T-helper 2 cell treated with Interferon-gamma antibody and Interleukin-4, amounts not matched to agents 100 ng/mL and 5 ng/mL, for 36 hours (primary cell): ENCODE data around the gene TRAF3. TPM values are rescaled to one million over a fixed set of nuclear protein-coding genes. Genes with fewer than 3 reads are reported as not detected.
"Not testable (repeated sequence)": the region's sequence is repeated elsewhere in the genome, so short reads cannot be mapped to it uniquely, and the experiment has no call there.

ENCODE experiments used
- intact Hi-C: fragments of 100-400 bp; cut with micrococcal nuclease; formaldehyde crosslinking; loops from one replicate; pipeline ENCODE4 v1.15.1; 2023
- total RNA-seq: library from RNA; stranded (reverse); gene quantifications from 2 replicates; pipeline ENCODE4 v1.2.3, GENCODE V29; 2022

Gene TRAF3
- total RNA-seq, 1 donor from 2014 or later: 42.4 TPM

DNA sequence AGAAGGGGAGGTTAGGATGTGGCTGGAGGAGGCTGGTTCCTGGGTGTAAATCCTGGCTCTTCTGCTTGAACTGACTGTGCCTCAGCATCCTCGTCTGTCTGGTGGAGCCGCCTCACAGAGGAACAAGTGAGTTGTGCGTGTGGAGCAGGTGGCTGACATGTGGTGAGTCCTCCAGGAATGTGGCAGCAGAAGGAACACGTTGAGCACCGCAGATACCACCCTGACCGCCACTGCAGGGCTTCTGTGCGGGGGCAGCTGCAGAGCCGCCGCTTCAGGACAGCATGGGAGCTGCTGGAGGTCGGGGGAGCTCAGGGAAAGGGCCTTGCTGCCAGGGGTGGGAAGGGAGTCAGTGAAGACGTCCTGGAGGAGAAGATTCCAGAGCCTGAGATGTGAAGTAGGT lies 48.9 kb downstream of the TRAF3 start:
- intact Hi-C loops: no loop called here

DNA sequence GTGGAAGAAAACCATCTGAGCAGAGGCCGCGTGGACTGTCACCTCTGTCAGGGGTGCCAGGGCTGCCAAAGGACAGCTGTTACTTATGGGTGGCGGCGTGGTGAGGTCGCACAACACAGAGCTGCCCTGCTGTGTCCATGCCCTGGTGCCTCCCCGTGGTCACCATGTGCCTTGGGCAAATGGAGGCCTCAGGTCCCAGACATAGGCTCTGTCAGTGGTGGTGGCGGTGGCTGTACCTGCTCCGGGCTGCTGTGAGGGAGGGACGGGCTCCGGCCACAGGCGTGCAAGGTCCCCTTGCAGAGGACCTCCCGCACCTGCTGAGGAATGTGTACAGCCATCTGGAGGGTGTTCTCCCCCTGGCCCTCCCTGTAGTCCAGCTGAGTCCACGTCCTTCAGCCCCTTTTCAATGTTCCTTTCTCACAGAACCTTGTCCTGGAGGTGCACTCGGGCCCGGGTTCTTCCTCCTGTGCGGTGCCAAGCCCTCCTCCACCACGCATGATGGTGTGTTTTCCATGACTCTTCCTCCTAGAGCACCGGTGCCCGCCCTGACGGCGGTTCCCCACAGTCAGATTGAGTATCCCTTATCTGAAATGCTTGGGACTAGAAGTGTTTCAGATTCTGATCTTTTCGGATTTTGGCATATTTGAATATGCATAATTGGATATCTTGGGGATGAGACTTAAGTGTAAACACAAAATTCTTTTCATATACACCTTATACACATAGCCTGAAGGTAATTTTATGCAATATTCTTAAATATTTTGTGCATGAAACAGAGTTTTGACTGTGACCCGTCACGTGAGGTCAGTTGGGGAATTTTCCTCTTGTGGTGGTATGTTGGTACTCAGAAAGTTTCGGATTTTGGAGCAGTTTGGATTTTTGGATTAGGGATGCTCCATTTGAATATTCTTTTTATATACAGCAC lies 49.8 kb downstream of the TRAF3 start:
- intact Hi-C loops: no loop called here

DNA sequence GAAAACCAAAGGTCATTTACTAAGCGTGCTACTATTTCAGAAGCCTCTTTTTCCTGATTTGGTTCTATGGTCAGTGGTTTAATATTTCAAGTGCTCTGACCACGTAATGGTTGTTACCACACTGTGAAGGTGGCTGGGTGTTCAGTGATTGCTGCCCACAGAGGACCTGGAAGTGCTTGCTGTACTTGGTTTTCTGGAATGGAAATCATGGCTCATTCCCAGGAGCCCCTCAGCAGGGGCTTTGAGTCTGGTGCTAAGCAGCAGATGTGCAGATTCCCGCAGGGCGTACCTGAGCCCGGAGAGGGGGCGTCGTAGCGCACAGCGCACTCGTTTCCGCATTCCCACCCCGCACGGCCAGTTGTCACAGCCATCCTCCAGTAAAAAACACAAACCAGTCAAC lies 50.5 kb downstream of the TRAF3 start:
- intact Hi-C loops: no loop called here

DNA sequence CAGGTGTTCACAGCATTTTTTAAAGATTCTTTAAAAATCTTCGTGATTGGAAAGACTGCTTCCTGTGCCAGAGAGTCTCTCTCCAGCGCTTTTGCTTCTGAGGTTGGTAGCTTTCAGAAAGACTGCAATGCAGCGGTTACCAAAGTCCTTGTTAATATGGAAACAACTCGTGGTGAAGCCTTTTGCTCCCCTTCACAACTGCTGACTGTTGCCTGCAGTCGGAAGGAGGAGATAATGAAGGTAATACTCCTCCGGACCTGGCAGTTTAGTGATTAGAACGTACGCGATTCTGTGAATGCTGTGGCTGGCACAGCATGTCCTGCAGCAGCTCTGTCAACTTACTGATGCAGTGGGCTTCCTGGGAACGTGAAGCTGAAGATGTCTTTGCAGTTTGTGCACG lies 50.9 kb downstream of the TRAF3 start:
- intact Hi-C loops: no loop called here

DNA sequence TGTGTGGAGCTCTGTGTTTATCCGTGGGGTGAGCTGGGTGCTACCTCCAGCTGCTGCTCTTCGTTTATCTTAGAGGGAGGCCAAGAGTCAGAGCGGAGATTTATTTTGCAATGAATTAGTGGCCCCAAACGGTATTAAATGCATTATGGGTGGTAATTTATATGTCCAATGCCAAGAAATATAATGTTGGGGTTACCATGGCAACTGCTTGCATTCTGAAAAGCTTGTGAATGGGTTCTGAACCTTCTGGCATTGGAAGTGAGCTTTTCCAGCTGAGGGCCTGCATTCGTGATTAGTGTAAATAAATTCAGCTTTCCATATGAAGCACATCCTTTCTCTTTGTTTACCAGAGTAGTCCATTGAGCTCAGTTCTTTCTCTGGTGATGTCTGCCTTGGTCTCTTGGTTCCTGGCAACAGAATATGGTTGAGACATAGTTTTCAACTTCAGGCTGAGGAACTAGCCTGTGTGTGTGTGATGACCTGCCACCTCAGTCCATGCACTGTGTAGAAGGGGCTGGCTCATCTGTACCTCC lies 51.8 kb downstream of the TRAF3 start:
- intact Hi-C loops: no loop called here

DNA sequence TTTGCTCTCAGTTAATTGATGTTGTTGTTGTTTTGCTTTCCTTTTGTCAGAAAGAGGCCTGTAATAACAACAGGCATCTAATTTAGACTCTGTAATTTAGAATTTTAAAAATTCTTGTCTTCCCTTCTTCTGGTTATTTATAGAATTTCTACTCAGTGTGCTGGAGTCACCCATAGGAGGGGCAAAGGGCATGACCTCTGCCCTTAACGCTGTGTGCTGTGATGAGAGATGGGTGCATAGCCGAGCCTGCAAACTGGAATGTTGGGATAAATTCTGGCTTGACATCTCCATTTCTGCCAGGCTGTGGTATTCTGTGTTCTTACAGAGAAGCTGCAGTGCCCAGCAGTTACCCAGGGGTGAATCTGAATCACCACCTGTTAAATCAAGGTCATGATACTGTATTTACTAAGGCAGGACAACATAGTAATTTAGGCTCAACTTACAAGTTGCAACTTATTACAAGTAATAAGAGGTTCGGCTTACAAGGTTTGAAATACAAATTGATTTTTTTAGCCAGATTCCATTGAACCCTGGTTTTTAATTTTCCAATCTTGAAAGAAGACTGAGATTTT lies 53.3 kb downstream of the TRAF3 start:
- intact Hi-C loops: no loop called here

DNA sequence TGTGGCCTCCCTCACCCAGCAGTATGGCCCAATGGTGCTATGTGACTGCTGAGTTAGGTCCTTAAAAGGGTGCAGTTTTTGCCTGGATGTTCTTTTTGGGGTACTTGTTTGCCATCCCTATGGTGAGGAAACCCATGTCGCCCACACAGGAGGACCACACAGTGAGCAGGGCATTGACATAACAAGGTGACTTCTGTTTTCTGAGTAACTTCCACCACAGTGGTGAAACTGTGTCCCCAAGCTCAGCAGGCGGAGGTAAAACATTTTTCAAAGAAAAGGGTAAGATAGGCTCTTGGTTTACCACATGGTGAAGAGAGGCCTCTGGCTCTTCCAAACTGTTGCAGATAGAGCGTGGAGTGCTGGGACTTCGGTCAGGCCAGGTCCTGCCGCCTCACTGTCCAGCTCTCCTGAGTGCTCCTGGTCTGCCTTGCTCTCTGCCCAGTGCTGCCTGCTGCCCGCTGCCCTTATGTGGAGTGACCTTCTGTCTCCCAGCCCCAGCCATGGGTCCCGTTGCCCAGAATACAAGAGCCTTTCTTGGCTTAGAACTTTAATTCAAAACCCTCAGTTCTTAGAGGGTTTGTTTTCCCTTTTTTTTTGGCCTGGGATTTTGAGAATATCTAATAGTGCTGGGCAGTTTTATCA lies 54.0 kb downstream of the TRAF3 start:
- intact Hi-C loops: no loop called here

DNA sequence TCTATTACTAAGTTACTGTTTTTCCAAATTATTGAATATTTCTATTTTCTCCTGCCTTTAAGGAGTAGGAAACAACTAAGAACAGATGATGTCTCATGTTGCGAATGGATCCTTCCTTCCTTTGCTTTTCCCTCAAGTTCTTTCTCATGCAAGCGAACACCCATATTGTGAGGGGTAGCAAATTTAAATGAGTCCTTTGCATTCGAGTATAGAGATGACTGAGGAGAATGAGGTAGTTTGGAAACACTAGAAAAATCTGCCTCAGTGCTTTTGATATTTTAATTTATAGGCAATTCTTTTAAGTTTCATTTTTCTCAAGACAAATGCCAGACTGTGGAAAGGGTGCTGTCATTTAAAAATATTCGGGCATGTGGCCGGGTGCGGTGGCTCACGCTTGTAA lies 56.1 kb downstream of the TRAF3 start:
- intact Hi-C loops: no loop called here

DNA sequence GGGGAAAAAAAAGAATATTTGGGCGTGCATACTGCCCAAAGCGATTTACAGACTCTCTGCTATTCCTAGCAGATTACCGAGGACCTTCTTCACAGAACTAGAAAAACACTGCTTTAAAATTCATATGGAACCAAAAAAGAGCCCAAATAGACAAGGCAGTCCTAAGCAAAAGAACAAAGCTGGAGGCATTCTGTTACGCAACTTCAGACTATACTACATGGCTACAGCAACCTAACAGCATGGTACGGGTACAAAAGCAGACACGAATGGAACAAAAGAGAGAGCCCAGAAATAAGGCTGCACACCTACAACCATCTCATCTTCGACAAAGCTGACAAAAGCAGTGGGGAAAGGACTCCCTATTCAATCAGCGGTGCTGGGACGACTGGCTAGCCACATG lies 56.7 kb downstream of the TRAF3 start:
- intact Hi-C loops: no loop called here

DNA sequence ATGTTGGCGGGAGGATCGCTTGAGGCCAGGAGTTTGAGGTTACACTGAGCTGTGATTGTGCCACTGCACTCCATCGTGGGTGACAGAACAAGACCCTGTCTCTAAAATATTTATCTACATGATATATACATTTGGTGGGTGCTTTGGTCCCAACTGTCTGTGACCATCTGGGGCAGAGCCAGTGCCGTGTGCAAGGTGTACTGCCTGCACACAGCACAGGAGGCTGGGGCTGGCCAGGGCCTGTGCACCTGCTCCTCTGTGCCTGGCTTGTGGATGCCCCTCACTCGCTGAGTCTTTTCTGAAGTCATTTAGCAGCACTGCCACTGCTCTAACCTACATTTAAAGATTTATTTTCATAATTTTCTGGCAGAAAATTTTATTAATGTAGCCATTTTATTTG lies 58.7 kb downstream of the TRAF3 start:
- intact Hi-C loops: no loop called here

DNA sequence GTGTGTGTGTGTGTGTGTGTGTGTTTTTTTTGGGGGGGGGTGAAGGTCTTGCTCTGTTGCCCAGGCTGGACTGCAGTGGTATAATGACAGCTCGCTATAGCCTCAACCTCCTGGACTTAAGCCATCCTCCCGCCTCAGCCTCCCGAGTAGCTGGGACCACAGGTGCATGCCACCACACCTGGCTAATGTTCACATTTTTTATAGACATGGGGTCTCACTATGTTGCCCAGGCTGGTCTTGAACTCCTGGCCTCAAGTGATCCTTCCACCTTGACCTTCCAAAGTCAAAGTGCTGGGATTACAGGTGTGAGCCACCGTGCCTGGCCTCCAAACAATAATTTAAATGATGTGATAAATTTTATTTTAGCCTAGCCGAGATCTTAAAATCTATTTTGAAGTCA lies 59.9 kb downstream of the TRAF3 start:
- intact Hi-C loops: not testable (repeated sequence)

DNA sequence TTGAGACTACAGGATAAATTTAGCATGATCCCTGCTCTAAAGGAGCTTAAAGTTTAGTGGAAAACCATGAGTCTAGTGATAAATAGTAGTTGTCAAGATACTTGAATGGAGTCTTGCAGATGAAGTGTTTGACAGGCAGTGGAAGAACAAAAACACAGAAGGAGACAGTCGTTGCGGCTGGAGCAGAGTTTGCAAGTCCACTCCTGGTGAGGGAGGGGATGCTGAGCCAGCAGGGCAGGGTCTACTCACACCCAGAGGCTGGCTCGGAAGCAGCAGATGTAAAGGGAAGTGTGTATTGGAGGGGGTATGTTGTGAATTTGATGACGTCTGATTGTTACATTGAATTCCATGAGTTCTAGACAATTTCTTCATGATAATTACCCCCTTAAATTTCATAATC lies 61.3 kb downstream of the TRAF3 start:
- intact Hi-C loops: no loop called here

DNA sequence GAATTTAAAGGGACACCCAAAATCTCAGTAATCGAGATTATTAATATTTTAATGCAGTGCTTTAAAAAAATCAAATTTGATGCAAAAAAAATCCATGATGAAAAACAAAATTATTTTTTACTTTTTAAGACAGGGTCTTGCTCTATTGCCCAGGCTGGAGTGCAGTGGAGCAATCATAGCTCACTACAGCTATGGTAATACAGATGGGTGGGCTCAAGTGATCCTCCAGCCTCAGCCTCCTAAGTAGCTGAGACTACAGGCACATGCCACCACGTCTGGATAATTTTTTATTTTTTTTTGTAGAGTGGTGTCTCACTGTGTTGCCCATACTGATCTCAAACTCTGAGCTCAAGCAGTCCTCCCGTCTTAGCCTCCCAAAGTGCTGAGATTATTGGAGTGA lies 62.9 kb downstream of the TRAF3 start:
- intact Hi-C loops: no loop called here

DNA sequence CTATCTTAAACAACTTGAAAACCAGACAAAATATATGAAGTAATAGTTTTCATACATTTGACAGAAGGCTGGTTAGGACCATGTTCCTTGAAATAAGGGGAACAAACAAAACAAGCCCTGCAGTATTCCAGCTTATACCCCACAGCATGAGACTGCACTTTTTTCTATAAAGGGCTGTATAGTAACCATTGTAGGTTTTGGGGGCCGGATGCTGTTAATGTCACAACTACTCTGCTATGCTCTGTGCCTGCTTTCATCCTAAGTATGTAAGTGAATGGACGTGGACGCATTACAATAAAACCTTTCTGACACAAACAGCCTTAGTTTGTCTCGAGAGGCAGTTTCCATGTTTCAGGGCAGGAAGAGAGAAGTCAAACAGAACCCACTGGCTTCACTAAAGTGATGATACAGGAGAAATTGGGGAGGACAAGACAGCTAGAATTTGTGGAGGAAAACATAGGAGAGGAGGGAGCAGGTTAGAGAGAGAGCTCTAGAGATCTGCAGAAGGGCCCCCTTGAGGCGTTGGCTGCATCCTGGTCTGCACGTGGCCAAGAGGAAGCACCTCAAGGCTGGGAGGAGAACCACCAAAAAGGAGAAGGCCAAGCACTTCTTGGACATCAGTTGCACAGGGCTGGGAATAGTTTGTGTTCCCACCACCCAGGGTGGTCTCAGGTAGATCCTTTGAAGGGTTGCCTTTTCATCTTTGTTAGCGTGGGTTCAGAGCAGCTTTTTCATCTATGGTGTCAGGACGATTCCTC lies 63.7 kb downstream of the TRAF3 start:
- intact Hi-C loops: no loop called here

DNA sequence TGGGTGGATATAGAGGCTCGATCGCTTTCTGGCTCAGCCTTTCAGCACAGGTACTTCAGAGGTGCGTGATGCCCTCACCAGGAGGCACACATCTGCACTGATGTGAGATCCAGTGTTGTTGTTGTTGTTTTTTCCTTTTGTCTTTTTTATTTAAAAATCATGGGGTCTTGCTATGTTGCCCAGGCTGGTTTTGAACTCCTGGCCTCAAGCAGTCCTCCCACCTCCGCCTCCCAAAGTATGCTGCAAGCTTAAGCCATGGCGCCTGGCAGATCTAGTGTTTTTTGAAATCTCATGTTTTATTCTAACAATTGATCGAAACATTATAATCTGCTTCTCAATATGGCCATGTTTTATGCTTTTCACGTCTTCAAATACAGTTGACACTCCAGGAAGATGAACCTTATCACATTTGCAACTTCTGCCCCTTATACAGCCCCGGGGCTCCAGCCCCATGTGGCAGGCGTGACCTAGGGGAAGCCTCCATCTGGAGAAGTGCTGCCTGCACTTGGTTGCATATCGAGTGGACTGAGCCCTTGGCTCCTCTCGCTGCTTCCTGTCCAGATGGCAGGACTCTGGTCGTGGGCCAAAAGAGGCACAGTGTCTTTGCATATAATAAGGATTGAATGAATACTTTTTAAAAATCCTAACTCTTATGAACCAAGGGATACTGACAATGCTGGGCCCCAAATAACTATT lies 71.7 kb downstream of the TRAF3 start:
- intact Hi-C loops: no loop called here

DNA sequence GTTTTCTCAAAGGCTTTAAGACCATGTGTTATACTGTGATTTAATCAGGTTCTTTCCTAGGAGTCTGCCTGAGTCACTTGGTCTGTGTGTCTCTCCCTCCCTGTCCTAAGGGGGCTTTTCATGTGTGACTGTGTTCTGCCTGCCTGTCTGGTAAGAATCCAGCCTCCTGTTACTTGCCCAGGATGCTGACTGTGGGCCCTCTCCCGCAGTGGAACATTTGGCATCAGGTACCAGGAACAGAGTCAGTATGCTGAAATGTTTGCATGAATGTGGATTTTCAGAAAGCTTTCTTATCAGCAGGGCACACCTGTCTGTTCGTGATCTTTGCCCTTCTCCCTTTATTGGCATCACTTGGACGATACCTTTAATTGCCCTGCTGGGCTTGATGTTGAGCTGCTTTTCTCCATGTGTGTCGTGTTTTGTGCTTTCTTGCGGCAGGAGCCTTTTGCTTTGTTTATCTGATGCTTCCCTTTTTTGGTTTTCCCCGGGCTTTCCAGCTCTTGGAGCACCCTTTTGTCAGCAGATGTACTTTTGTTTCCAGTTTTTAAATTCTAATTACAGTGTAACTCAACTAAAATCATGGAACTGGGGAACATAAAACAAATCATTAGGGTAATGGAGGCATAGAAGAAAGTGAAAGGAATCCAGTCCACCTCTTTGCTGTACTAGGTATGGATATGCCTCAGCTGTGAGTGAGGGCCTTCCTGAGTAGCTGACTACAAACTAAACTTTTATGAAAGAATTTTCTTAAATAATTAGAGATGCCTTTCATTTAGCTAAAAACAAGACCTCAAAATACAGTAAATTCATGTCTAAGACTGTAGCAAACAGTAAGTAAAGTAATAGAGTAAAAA lies 72.5 kb downstream of the TRAF3 start:
- intact Hi-C loops: no loop called here

DNA sequence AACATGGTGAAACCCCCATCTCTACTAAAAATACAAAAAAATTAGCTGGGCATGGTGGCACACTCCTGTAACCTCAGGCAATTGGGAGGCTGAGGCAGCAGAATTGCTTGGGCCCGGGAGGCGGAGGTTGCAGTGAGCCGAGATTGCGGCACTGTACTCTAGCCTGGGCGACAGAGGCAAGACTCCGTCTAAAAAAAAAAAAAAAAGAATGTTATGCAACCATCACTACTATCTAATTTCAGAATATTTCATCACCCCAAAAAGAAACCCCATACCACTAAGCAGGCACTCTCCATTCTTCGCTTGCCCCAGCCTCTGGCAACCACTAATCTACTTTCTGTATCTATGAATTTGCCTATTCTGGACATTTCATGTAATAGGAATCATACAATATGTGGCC lies 76.4 kb downstream of the TRAF3 start:
- intact Hi-C loops: no loop called here

DNA sequence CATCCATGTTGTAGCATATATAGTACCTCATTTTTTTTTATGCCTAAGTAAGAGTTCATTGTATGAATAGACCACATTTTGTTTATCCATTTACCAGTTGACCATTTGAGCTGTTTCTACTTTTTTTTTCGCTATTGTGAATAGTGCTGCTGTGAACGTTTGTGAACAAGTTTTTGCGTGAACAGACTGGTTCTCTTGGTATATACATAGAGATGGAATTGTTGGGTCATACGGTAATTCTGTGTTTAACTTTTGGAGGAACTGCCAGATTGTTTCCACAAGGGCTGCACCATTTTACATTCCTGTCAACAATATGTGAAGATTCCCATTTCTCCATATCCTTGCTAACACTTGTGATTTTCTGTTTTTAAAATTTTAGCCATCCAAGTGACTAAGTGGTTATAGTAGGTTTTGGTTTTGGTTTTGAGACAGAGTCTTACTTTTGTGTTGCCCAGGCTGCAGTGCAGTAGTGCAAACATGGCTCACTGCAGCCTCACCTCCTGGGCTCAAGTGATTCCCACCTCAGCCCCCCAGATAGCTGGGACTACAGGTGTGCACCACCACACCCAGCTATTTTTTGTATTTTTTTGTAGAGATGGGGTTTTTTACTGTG lies 76.9 kb downstream of the TRAF3 start:
- intact Hi-C loops: no loop called here

DNA sequence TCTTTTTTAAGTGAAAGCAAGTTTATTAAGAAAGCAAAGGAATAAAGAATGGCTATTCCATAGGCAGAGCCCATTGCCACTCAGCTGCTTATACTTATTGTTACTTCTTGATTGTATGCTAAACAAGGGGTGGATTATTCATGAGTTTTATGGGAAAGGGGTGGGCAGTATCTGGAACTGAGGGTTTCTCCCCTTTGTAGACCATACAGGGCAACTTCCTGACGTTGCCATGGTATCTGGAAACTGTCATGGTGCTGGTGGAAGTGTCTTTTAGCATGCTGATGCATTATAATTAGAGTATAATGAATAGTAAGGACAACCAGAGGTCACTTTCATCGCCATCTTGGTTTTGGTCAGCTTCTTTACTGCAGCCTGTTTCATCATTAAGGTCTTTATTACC lies 78.9 kb downstream of the TRAF3 start:
- intact Hi-C loops: no loop called here

DNA sequence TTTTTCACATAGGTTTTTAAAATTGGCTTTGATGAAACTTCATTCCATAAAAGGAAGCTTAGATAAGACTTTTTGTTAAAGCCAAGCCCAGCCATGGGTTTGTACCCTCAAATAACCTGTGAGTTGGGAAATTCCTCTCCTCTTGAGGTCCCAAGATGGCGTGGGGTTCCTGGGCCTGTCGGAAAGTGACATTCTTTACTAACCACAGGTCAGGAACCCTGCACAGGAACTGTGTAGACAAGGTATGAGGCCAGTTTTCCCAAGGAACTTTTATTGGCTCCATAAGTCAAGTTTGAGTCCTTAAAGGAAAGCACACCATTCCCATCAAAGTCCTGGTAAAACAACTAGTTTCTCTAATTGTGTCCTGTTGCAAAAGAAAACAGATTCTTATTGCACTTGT lies 80.2 kb downstream of the TRAF3 start:
- intact Hi-C loops: no loop called here
